Lower leg skin (tissue), 4 donors: ENCODE data around the gene KIRREL2. TPM values are rescaled to one million over a fixed set of nuclear protein-coding genes. Genes with fewer than 3 reads are reported as not detected.
"Not testable (repeated sequence)": the region's sequence is repeated elsewhere in the genome, so short reads cannot be mapped to it uniquely, and the experiment has no call there.

Source experiments
- DNase-seq, 2 donors: peaks; one replicate each; pipeline ENCODE4 v3.0.0-alpha.2; 2019; ENCODE audit warnings: low spot score in 2 of 2
- H3K4me3 ChIP-seq: fragments of 200-600 bp; sonication (generic); 2 replicates; pipeline ENCODE4 v1.5.1; 2017; ENCODE audit warnings: mild to moderate bottlenecking, low read depth; ENCODE audit not compliant: poor library complexity, severe bottlenecking
- POLR2A ChIP-seq, 2 donors: fragments of 450-650 bp; IDR thresholded peaks; one replicate each; pipeline ENCODE4 v1.6.1; 2016 to 2017; ENCODE audit warnings: antibody characterized with exemption in 2 of 2, mild to moderate bottlenecking in 1 of 2, moderate library complexity in 1 of 2
- WGBS, 2 donors: methylation state at CpG; one replicate each; pipeline ENCODE4 v1.1.5; 2018; 5-methylcytosine and 5-hydroxymethylcytosine counted together
- intact Hi-C: fragments of 100-400 bp; cut with DNase I; formaldehyde crosslinking; loops from one replicate; pipeline ENCODE4 v1.15.0; 2023; ENCODE audit warnings: low total_unique reads
- total RNA-seq, 4 donors: library from RNA; depleted of rRNA; stranded (reverse); fragments of >200 nt; gene quantifications; one replicate each; pipeline ENCODE4 v1.1.0, GENCODE V29; 2016
- TF ChIP-seq, protein P1 (sequence below), 3 donors: fragments of 450-650 bp; IDR thresholded peaks; one replicate each; pipeline ENCODE4 v1.5.1; 2016; ENCODE audit warnings: antibody characterized with exemption in 3 of 3, mild to moderate bottlenecking in 3 of 3, moderate library complexity in 2 of 3

KIRREL2 gene
- total RNA-seq, 4 donors from 2014 or later: 0.32 TPM; not detected in 3

DNA sequence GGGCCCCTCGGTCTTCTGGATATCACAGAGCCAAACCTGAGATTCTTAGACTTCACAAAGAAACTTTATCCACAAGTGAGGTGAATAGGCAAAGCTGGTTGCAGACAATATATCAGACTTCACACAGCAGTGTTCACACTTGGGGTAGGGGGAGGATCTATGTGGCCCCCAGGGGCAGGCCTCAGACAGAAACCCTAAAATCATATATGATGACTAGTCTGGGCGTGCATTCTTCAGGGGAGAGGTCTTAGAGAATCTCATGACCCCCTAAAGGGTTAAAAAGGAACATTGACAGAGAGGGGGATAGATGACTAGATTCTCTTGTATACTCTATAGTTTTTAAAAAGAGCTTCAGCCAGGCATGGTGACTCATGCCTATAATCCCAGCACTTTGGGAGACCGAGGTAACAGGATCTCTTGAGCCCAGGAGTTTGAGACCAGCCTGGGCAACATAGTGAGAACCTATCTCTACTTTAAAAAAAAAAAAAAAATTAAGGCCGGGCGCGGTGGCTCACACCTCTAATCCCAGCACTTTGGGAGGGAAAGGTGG lies 48.5 kb downstream of the KIRREL2 start:
- no peak for DNase-seq
- no peak overlapping the region for H3K4me3 ChIP-seq
- TF ChIP-seq POLR2A (IDR thresholded peaks at IDR 0.05): no peak
- TF ChIP-seq, protein P1, sequence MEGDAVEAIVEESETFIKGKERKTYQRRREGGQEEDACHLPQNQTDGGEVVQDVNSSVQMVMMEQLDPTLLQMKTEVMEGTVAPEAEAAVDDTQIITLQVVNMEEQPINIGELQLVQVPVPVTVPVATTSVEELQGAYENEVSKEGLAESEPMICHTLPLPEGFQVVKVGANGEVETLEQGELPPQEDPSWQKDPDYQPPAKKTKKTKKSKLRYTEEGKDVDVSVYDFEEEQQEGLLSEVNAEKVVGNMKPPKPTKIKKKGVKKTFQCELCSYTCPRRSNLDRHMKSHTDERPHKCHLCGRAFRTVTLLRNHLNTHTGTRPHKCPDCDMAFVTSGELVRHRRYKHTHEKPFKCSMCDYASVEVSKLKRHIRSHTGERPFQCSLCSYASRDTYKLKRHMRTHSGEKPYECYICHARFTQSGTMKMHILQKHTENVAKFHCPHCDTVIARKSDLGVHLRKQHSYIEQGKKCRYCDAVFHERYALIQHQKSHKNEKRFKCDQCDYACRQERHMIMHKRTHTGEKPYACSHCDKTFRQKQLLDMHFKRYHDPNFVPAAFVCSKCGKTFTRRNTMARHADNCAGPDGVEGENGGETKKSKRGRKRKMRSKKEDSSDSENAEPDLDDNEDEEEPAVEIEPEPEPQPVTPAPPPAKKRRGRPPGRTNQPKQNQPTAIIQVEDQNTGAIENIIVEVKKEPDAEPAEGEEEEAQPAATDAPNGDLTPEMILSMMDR (IDR thresholded peaks at IDR 0.05): no peak
- WGBS, 2 donors: 73 to 79% methylated on average over 6 of the region's 6 CpGs
- intact Hi-C loops: no loop called here

DNA sequence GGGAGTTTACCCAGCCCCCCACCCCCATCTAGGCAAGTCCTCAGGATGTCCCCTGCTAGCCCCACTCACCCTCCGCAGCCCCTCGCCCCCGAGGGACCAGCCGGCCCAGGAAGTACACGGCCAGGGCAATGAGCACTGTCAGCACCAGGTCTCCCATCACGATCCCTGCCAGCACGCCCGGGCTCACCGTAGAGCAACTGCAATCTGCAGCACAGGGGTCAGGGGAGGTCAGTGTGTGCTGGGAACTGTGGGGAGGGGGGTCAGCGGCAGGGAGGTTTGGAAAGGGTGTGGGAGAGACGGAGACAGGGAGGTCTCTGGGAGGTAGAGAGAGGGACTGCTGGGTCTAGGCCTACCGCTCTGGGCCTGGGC lies 50.6 kb downstream of the KIRREL2 start:
- peak overlapping the region; percentile 13 for H3K4me3 ChIP-seq
- no peak for TF ChIP-seq POLR2A (IDR thresholded peaks at IDR 0.05)
- TF ChIP-seq, protein P1 (IDR thresholded peaks at IDR 0.05): no peak
- no peak for DNase-seq
- intact Hi-C loops: no loop called here
- WGBS, 2 donors: 55 to 57% methylated on average over 12 of the region's 12 CpGs

DNA sequence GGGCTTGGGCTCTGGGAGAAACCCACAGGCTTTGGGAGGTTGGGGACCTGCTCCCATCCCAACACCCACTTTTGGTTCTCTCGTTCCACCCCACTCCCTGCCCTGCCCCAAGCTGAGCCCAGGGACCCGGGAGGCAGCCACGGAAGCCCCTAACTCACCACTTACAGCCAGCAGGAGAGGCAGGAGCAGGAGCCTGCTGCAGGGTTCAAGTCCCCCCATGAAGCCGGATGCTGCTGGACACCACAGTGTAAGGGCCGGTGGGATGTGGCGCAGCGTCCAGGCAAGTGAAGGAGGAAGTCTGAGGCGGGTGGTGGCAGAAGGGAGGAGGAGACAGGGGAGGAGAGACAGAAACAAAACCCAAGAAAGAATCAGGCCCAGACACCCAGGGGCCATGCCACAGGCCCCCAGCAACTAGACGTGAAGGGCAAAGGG lies 51.3 kb downstream of the KIRREL2 start, which contains the start of gene TYROBP:
Gene TYROBP (minus strand): TSS at position 286 of the 432 bp plus-strand sequence. CDS start 67 bp downstream, at position 219.
- intact Hi-C loops: no loop called here
- H3K4me3 ChIP-seq: peak within 1 kb of the TSS; percentile 13
- 65 to 73% methylated on average over 9 of the region's 9 CpGs for WGBS, 2 donors
- peak in 1 of 2 donors; percentile 27 for DNase-seq
- no peak for TF ChIP-seq POLR2A (IDR thresholded peaks at IDR 0.05)
- TF ChIP-seq, protein P1 (IDR thresholded peaks at IDR 0.05): no peak

DNA sequence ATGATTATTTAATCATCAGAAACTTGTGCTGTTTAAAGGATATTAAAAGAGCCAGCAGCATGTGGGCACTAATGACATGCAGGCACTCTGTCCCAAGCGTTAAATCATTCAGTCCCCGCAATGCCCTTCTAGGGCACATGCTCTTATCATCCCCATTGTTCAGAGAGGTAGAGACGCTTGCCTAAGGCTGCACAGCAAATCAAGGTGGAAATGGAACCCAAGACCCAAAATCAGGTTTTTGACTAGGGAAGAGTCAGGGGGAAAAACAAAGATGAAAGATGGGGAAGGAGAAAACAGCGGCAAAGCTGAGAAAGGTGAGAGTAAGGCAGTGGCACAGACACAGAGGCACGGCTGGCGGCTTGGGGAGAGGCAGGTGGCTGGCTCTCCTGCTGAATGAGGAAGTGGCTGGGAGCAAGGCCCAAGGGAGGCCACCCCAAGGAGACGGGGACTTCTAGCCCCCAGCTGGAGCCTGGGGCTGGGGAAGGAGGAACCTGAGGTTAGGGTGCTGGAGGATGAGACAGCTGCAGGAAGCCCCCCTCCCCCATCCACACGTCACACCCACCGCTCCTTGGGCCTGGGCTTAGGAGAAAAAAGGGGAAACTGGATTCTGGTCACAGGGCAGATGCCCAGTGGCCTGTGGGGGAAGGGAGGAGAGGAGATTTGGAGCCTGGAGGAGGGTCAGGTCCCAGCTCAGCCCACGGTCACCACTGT lies 52.4 kb downstream of the KIRREL2 start:
- DNase-seq: peak; percentile 68 to 94
- intact Hi-C loops: no loop called here
- H3K4me3 ChIP-seq: no peak overlapping the region
- 64 to 75% methylated on average over 9 to 10 of the region's 10 CpGs for WGBS, 2 donors
- TF ChIP-seq, protein P1 (IDR thresholded peaks at IDR 0.05): no peak
- no peak for TF ChIP-seq POLR2A (IDR thresholded peaks at IDR 0.05)

DNA sequence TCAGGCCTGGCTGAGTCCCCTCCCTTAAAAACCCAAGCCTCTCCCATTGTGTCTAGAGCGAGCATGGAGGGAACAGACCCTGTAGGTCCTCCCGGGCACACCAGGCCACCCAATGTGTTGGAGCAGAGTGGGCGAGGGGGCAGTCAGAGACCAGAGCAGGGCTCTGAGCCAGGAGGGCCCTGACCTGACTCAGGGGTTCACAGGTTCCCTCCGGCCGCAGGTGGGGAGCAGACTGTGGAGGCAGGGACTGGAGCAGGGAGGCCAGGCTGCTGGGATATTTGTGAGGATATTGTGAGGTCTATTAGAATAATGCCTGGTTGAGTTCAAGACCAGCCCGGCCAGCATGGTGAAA lies 52.9 kb downstream of the KIRREL2 start:
- no peak overlapping the region for H3K4me3 ChIP-seq
- 73 to 77% methylated on average over 6 of the region's 6 CpGs for WGBS, 2 donors
- no peak for TF ChIP-seq POLR2A (IDR thresholded peaks at IDR 0.05)
- TF ChIP-seq, protein P1 (IDR thresholded peaks at IDR 0.05): no peak
- no peak for DNase-seq
- intact Hi-C loops: no loop called here

DNA sequence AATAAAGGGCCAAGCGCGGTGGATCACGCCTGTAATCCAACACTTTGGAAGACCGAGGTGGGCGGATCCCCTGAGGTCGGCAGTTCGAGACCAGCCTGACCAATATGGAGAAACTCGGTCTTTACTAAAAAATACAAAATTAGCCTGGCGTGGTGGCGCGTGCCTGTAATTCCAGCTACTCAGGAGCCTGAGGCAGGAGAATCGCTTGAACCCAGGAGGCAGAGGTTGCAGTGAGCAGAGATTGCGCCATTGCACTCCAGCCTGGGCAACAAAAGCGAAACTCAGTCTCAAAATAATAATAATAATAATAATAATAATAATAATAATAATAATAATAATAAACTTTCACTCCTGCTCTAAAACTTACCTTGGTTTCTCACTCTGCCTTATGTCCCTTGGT lies 53.6 kb downstream of the KIRREL2 start:
- 90% methylated on average over 14 of the region's 14 CpGs for WGBS, 2 donors
- H3K4me3 ChIP-seq, intact Hi-C loops, DNase-seq: not testable (repeated sequence)
